HepG2 (cell line): ENCODE results near the gene VRK3. TPM values are rescaled to one million over a fixed set of nuclear protein-coding genes. Genes with fewer than 3 reads are reported as not detected.

Experiments used
- ATAC-seq: fragments of 200-7000 bp; cut with Tn5 transposase; 3 replicates; pipeline ENCODE4 v1.9.1; 2020; ENCODE audit warnings: mild to moderate bottlenecking, moderate library complexity
- BruUV-seq: library from RNA; stranded (reverse); fragments of 400-500 nt; replicated peaks from 2 replicates; lab custom pipeline; 2021; lab: Mats Ljungman, UMichigan
- CTCF ChIA-PET: fragments of 300-600 bp; formaldehyde crosslinking; extraction: SDS; loops from one replicate; lab custom pipeline; 2021; ENCODE audit warnings: low total read pairs, inconsistent platforms, low intra/inter-chr PET ratio; lab: Yijun Ruan, JAX
- POLR2A ChIA-PET: fragments of 350-600 bp; sonication (Branson Sonifier 250); formaldehyde crosslinking; loops from one replicate; lab custom pipeline; 2020; ENCODE audit warnings: antibody characterized with exemption, inconsistent platforms; lab: Yijun Ruan, JAX
- DNase-seq: peaks from one replicate; pipeline ENCODE4 v3.0.0-alpha.2; 2015; ENCODE audit warnings: low spot score
- FAIRE-seq: peaks from 3 replicates; lab custom pipeline; 2011; peaks lifted over from hg19 to GRCh38; lab: Jason Lieb, UNC
- H2AFZ ChIP-seq: one replicate; pipeline ENCODE4 v1.6.1; 2011; ENCODE audit warnings: low read length, inconsistent platforms
- H3K27ac ChIP-seq: fragments of 300-600 bp; 3 replicates; pipeline ENCODE4 v1.8.0; 2011; ENCODE audit warnings: mixed run types, mild to moderate bottlenecking, mixed read lengths, low read length, inconsistent platforms; ENCODE audit not compliant: insufficient read depth; ENCODE audit errors: extremely low read length
- H3K27me3 ChIP-seq, 2 experiments: fragments of 200-600 bp in 1 of 2; 2 replicates in 1 of 2; 3 replicates in 1 of 2; pipeline versions ENCODE4 v1.6.0 to v1.8.0; 2011; ENCODE audit warnings: low read length in 2 of 2, mild to moderate bottlenecking in 2 of 2, moderate library complexity in 2 of 2, inconsistent platforms in 1 of 2; ENCODE audit not compliant: insufficient read depth in 2 of 2, control insufficient read depth in 1 of 2
- H3K36me3 ChIP-seq, 2 experiments: fragments of 200-600 bp in 1 of 2; replicated peaks in 1 of 2; 2 replicates in 1 of 2; 3 replicates in 1 of 2; pipeline versions ENCODE4 v1.5.1 to v1.8.0; 2011; ENCODE audit warnings: low read length in 2 of 2, inconsistent platforms in 1 of 2; ENCODE audit not compliant: insufficient read depth in 2 of 2, control insufficient read depth in 1 of 2
- H3K4me1 ChIP-seq: 2 replicates; pipeline ENCODE4 v1.5.1; 2012; ENCODE audit warnings: low read length, inconsistent platforms; ENCODE audit not compliant: insufficient read depth
- H3K4me2 ChIP-seq: 2 replicates; pipeline ENCODE4 v1.6.0; 2011; ENCODE audit warnings: low read depth, low read length, inconsistent platforms
- H3K4me3 ChIP-seq, 3 experiments: fragments of 200-600 bp in 1 of 3; sonication (generic), shearing (Covaris generic) in 1 of 3; replicated peaks in 1 of 3; 2 replicates each; pipeline ENCODE4 v1.5.1; 2011 to 2016; ENCODE audit warnings: low read length in 3 of 3, inconsistent platforms in 2 of 3, low read depth in 2 of 3, mild to moderate bottlenecking in 2 of 3, control low read depth in 1 of 3, mixed read lengths in 1 of 3; ENCODE audit not compliant: insufficient read depth in 1 of 3
- H3K79me2 ChIP-seq: one replicate; pipeline ENCODE4 v1.6.1; 2011; ENCODE audit warnings: low read length, inconsistent platforms; ENCODE audit not compliant: insufficient read depth
- H3K9ac ChIP-seq: 2 replicates; pipeline ENCODE4 v1.6.0; 2011; ENCODE audit warnings: mild to moderate bottlenecking, low read depth, low read length, inconsistent platforms; ENCODE audit not compliant: insufficient read depth
- H3K9me3 ChIP-seq: 2 replicates; pipeline ENCODE4 v1.5.1; 2012; ENCODE audit warnings: mild to moderate bottlenecking, low read length
- H4K20me1 ChIP-seq: 2 replicates; pipeline ENCODE4 v1.6.0; 2011; ENCODE audit warnings: inconsistent platforms, mild to moderate bottlenecking, low read length, moderate library complexity; ENCODE audit not compliant: insufficient read depth
- GABPB1 ChIP-seq: IDR thresholded peaks from 2 replicates; pipeline ENCODE4 v1.6.1; 2016; ENCODE audit warnings: mild to moderate bottlenecking, missing genetic modification reagents, moderate library complexity, missing compliant biosample characterization
- HDAC1 ChIP-seq: sonication (generic); formaldehyde crosslinking; IDR thresholded peaks from 2 replicates; pipeline ENCODE4 v1.5.1; 2020; ENCODE audit warnings: mild to moderate bottlenecking, missing genetic modification reagents
- KMT2B ChIP-seq: IDR thresholded peaks from 2 replicates; pipeline ENCODE4 v1.6.1; 2016; ENCODE audit warnings: missing genetic modification reagents, missing compliant biosample characterization
- MED1 ChIP-seq: sonication (generic); formaldehyde crosslinking; IDR thresholded peaks from 2 replicates; pipeline ENCODE4 v1.4.0; 2020; ENCODE audit warnings: missing genetic modification reagents
- RBM22 ChIP-seq: fragments of 200-400 bp; formaldehyde crosslinking; optimal IDR thresholded peaks from 2 replicates; pipeline ENCODE3; 2017; ENCODE audit warnings: mild to moderate bottlenecking, low read length, moderate library complexity
- ZNF234 ChIP-seq: sonication (generic); formaldehyde crosslinking; conservative IDR thresholded peaks from 2 replicates; pipeline ENCODE4 v1.5.1; 2020; ENCODE audit warnings: mild to moderate bottlenecking, missing genetic modification reagents
- ZNF44 ChIP-seq: sonication (generic); formaldehyde crosslinking; IDR thresholded peaks from 2 replicates; pipeline ENCODE4 v1.5.1; 2020; ENCODE audit warnings: mild to moderate bottlenecking, missing genetic modification reagents
- ZNF512B ChIP-seq: sonication (generic); formaldehyde crosslinking; IDR thresholded peaks from 2 replicates; pipeline ENCODE4 v1.5.1; 2020; ENCODE audit warnings: missing genetic modification reagents, mild to moderate bottlenecking, borderline replicate concordance
- ZNF768 ChIP-seq: sonication (generic); formaldehyde crosslinking; IDR thresholded peaks from 2 replicates; pipeline ENCODE4 v1.4.0; 2020; ENCODE audit warnings: missing genetic modification reagents
- ZSCAN30 ChIP-seq: sonication (generic); formaldehyde crosslinking; IDR thresholded peaks from 2 replicates; pipeline ENCODE4 v1.5.0; 2020; ENCODE audit warnings: mild to moderate bottlenecking, missing genetic modification reagents
- WGBS: methylation state at CpG from one replicate; pipeline ENCODE4 v1.1.6; 2017; ENCODE audit warnings: low lambda C conversion rate; 5-methylcytosine and 5-hydroxymethylcytosine counted together
- in situ Hi-C: cut with HindIII; loops from 2 replicates; pipeline ENCODE4 v1.10.0; 2017; ENCODE audit warnings: low pct_unique_long_range_greater_than_20kb; ENCODE audit not compliant: extremely low pct_ligation_motif_present
- intact Hi-C: fragments of 100-400 bp; cut with micrococcal nuclease; formaldehyde crosslinking; loops from one replicate; pipeline ENCODE4 v1.10.0; 2022; ENCODE audit not compliant: unreplicated experiment
- polyA plus RNA-seq, 8 experiments: library from polyadenylated mRNA; depleted of rRNA in 3 of 8; stranded (reverse) in 7 of 8; unstranded in 1 of 8; fragments of >200 nt; fragmentation: Illumina TruSeq in 4 of 8; extraction: Trizol in 4 of 8; gene quantifications; 2 replicates each; pipeline versions ENCODE4 v1.2.1 to v1.2.3, GENCODE V29; 2011 to 2016; ENCODE audit warnings: low read depth in 4 of 8, missing spikeins in 1 of 8, mixed read lengths in 1 of 8; ENCODE audit not compliant: insufficient read depth in 1 of 8
- total RNA-seq, 5 experiments: library from RNA; depleted of rRNA; stranded (reverse); fragments of >200 nt; fragmentation: Illumina TruSeq; extraction: Trizol; gene quantifications; 2 replicates each; pipeline ENCODE4 v1.2.3, GENCODE V29; 2016; ENCODE audit warnings: low read depth in 1 of 5

The VRK3 gene
- total and polyA plus RNA-seq, 2 of the 13 experiments (the other 11 are each of a cell fraction or from before 2014, with no cell fraction given): 23.8 to 28.3 TPM

- FAIRE-seq: no peak
- no peak overlapping the region for H3K4me3 ChIP-seq
- POLR2A ChIA-PET: no interaction called here
- no peak overlapping the region for H2AFZ ChIP-seq
- in situ Hi-C loops: no loop called here
- no peaks in the 10 kb centered on the region for H3K27me3 ChIP-seq
- no peak overlapping the region for H3K4me2 ChIP-seq
- CTCF ChIA-PET: no interaction called here
- no peak for TF ChIP-seq ZSCAN30 (CRISPR knock-in tag)
- TF ChIP-seq, all 625 proteins: peak for 0
- DNase-seq (no peak), ATAC-seq (no peak)
- Histone ChIP-seq H3K9ac (no peak overlapping the region), H3K79me2 (no peaks in the 10 kb centered on the region), H3K9me3 (no peaks in the 10 kb centered on the region), H3K27ac (no peak overlapping the region), H3K4me1 (no peaks in the 10 kb centered on the region), H3K36me3 (peaks cover 1 to 3% of the 10 kb centered on the region in 2 experiments; a peak in 1 of 5 replicates), H4K20me1 (peaks cover 20% of the 10 kb centered on the region; the same call in 1 of the 2 replicates)
- intact Hi-C loops: no loop called here
- BruUV-seq: no TSS peak
- WGBS: 92% methylated on average over 3 of the region's 3 CpGs
Measured at GRCh38 chr19:49985871-49986270, 39.3 kb downstream of the VRK3 start.

GRCh38 chr19:49984491-49984890, 40.7 kb downstream of the VRK3 start:
- H3K27me3 ChIP-seq: no peaks in the 10 kb centered on the region
- H3K4me2 ChIP-seq: no peak overlapping the region
- TF ChIP-seq GABPB1 (CRISPR knock-in tag) (no peak), ZNF234 (no peak), KMT2B (no peak), HDAC1 (CRISPR knock-in tag) (no peak), ZNF512B (CRISPR knock-in tag) (no peak), MED1 (no peak), ZNF44 (no peak), ZNF768 (CRISPR knock-in tag) (no peak), RBM22 (no peak)
- no TSS peak for BruUV-seq
- H3K36me3 ChIP-seq: peaks cover 1 to 3% of the 10 kb centered on the region in 2 experiments; a peak in 1 of 5 replicates
- H2AFZ ChIP-seq: no peak overlapping the region
- ATAC-seq: no peak
- H4K20me1 ChIP-seq: peaks cover 20% of the 10 kb centered on the region; the same call in 1 of the 2 replicates
- no peaks in the 10 kb centered on the region for H3K79me2 ChIP-seq
- no peak for DNase-seq
- intact Hi-C loops: no loop called here
- no peak overlapping the region for H3K9ac ChIP-seq
- in situ Hi-C loops: no loop called here
- WGBS: 86% methylated on average over 11 of the region's 11 CpGs
- H3K4me3 ChIP-seq: no peak overlapping the region
- no peaks in the 10 kb centered on the region for H3K9me3 ChIP-seq
- no peak overlapping the region for H3K27ac ChIP-seq
- no peaks in the 10 kb centered on the region for H3K4me1 ChIP-seq
- ChIA-PET POLR2A (no interaction called here), CTCF (interaction anchor here (1.0 to 3.4 kb wide), 2 partner anchors 46 to 71 kb away, joined by 4 to 91 read pairs; no protein-coding TSS in a partner anchor)
- FAIRE-seq: no peak
